ENCODE measurements around the gene SLC6A18. TPM values are rescaled to one million over a fixed set of nuclear protein-coding genes. Genes with fewer than 3 reads are reported as not detected.

The SLC6A18 gene
- total RNA-seq, 4 donors from 2014 or later: not detected

DNA sequence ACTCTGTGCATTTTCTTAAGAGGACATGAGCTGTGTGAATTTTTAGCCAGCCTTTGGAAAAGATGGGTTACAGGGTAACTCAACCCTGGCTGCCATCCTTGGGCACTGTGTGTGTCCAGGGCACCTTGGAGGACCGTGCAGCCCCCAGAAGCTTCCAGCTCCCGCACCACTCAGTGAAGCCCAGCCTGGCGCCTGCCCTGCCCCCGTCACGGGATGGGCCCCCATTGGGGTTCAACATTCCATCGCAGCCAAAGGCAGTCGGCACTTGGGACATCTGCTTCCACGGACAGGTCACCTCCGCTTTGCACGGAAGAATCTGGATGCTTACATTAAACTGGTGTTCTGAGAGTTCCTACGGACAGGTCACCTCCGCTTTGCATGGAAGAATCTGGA lies 1.9 kb upstream of the SLC6A18 start:
- Histone ChIP-seq H3K36me3 (no peaks in the 10 kb centered on the region), H3K27me3 (peaks cover 0 to 48% (median 0%) of the 10 kb centered on the region in 4 donors), H3K27ac (no peak overlapping the region), H3K9me3 (no peaks in the 10 kb centered on the region), H3K4me1 (no peaks in the 10 kb centered on the region), H3K4me3 (no peak overlapping the region)
- DNase-seq: no peak
- intact Hi-C loops (cut with DNase I): no loop called here
- 72 to 81% methylated on average over 3 to 7 of the region's 12 CpGs for WGBS, 2 donors
- TF ChIP-seq, protein P1, sequence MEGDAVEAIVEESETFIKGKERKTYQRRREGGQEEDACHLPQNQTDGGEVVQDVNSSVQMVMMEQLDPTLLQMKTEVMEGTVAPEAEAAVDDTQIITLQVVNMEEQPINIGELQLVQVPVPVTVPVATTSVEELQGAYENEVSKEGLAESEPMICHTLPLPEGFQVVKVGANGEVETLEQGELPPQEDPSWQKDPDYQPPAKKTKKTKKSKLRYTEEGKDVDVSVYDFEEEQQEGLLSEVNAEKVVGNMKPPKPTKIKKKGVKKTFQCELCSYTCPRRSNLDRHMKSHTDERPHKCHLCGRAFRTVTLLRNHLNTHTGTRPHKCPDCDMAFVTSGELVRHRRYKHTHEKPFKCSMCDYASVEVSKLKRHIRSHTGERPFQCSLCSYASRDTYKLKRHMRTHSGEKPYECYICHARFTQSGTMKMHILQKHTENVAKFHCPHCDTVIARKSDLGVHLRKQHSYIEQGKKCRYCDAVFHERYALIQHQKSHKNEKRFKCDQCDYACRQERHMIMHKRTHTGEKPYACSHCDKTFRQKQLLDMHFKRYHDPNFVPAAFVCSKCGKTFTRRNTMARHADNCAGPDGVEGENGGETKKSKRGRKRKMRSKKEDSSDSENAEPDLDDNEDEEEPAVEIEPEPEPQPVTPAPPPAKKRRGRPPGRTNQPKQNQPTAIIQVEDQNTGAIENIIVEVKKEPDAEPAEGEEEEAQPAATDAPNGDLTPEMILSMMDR (IDR thresholded peaks at IDR 0.05): no peak
- TF ChIP-seq POLR2A (IDR thresholded peaks at IDR 0.05): no peak

DNA sequence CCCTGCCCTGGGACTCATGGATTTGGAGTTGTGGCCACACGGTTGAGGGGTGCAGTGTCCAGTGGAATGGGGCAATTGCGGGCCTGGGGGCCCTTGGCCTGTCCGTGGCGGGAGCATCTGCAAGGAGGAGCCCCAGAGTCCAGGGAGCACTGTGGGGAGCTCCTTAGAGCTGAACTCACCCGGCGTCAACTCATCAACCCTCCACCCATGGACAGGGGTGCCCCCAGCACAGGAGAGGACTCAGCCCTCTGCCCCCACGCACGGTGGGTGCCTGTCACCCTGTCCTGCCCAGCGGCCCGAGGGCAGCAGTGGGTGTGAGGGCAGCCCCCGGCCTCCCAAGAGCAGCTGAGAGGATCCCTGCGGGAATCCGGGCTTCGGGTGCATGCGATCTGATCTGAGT lies 550 bp upstream of the SLC6A18 start:
- H3K4me3 ChIP-seq: no peak overlapping the region
- TF ChIP-seq, protein P1 (IDR thresholded peaks at IDR 0.05): no peak
- no peak for TF ChIP-seq POLR2A (IDR thresholded peaks at IDR 0.05)
- 69 to 71% methylated on average over 3 of the region's 15 CpGs for WGBS, 2 donors
- H3K27ac ChIP-seq: no peak overlapping the region
- DNase-seq: no peak
- peaks cover 0 to 49% (median 0%) of the 10 kb centered on the region in 4 donors for H3K27me3 ChIP-seq
- H3K9me3 ChIP-seq: no peaks in the 10 kb centered on the region
- intact Hi-C loops (cut with DNase I): no loop called here
- no peaks in the 10 kb centered on the region for H3K36me3 ChIP-seq
- no peaks in the 10 kb centered on the region for H3K4me1 ChIP-seq

DNA sequence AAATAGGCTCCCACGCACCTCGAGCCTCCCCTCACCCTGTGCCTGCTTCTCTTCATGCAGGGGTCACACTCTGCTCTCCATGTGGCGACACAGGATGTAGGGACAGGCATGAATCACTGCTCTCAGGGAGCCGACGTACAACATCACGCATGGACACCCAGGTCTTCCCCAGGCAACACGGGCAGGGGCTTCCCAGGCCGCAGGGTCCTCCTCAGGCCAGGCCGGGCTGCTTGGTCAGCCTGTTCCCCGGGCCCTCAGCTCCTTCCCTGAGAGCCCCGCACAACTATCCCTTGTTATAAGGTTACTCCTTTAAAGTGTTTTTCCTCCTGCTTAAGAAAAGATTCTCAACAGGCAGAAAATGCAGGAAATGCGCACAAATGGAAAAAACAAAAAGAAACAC lies 1.1 kb downstream of the SLC6A18 start:
- H3K36me3 ChIP-seq: no peaks in the 10 kb centered on the region
- no peak for TF ChIP-seq POLR2A (IDR thresholded peaks at IDR 0.05)
- TF ChIP-seq, protein P1 (IDR thresholded peaks at IDR 0.05): no peak
- H3K27ac ChIP-seq: no peak overlapping the region
- WGBS, 2 donors: 64 to 86% methylated on average over 7 to 10 of the region's 12 CpGs
- peaks cover 0 to 62% (median 0%) of the 10 kb centered on the region in 4 donors for H3K27me3 ChIP-seq
- H3K9me3 ChIP-seq: no peaks in the 10 kb centered on the region
- no peaks in the 10 kb centered on the region for H3K4me1 ChIP-seq
- DNase-seq: no peak
- intact Hi-C loops (cut with DNase I): no loop called here
- H3K4me3 ChIP-seq: no peak overlapping the region

DNA sequence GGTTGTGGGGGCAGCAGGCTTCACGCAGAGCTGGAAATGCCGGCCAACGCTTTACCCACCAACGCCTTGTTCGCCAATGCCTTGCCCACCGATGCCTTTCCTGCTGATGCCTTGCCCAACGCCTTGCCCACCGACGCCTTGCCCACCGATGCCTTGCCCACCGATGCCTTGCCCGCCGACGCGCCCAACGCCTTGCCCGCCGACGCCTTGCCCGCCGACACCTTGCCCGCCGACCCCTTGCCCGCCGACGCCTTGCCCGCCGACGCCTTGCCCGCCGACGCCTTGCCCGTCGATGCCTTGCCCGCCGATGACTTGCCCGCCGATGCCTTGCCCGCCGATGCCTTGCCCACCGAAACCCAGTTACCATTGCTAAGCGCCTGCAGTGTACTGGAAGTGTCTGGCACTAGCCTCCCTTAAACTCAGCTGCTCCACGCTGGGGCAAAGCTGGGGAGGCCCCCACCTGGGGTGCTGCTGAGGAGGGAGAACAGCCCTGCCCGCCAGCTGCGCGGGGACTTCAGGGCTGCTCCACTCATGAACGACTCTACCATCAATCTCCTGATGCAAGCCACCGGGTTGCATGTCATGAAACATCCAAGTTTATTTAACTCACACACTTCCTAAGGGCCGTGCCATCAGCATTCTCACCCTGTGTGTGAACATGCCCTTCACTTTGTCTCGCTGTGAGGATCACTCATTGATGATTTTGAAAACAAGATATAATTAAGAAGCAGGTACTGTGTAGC lies 1.8 kb downstream of the SLC6A18 start:
- WGBS, 2 donors: 72 to 89% methylated on average over 14 to 15 of the region's 50 CpGs
- no peak for DNase-seq
- Histone ChIP-seq H3K4me1 (no peaks in the 10 kb centered on the region), H3K9me3 (no peaks in the 10 kb centered on the region), H3K4me3 (no peak overlapping the region), H3K27ac (no peak overlapping the region), H3K27me3 (peaks cover 0 to 70% (median 0%) of the 10 kb centered on the region in 4 donors), H3K36me3 (no peaks in the 10 kb centered on the region)
- TF ChIP-seq POLR2A (IDR thresholded peaks at IDR 0.05): no peak
- TF ChIP-seq, protein P1 (IDR thresholded peaks at IDR 0.05): no peak
- intact Hi-C loops (cut with DNase I): no loop called here

DNA sequence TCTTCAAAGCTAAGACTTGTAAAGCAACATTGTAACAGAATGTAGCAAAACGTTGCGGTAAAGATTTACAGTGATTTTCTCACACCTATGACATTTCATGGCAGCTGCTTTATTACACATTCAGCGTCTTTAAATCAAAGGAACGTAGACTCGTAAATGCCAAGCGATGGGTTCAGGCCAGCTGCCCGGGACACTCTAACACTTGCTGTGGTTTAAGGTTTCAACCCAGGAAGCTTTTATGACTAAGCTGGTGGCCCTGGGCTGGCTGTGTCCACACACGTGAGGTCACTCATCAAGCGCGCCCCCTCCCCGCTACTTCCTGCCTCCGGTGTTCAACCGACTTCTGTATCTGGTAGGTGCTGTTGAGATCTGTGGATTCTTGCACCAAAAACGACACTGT lies 2.5 kb downstream of the SLC6A18 start:
- no peak overlapping the region for H3K4me3 ChIP-seq
- H3K27me3 ChIP-seq: peaks cover 0 to 72% (median 0%) of the 10 kb centered on the region in 4 donors
- WGBS, 2 donors: 33 to 54% methylated on average over 13 to 14 of the region's 14 CpGs
- H3K9me3 ChIP-seq: no peaks in the 10 kb centered on the region
- no peaks in the 10 kb centered on the region for H3K4me1 ChIP-seq
- intact Hi-C loops (cut with DNase I): no loop called here
- TF ChIP-seq POLR2A (IDR thresholded peaks at IDR 0.05): no peak
- TF ChIP-seq, protein P1 (IDR thresholded peaks at IDR 0.05): no peak
- no peak overlapping the region for H3K27ac ChIP-seq
- H3K36me3 ChIP-seq: no peaks in the 10 kb centered on the region
- DNase-seq: no peak

Measured in esophagus squamous epithelium (tissue), 5 donors.